Epithelial cell of proximal tubule (primary cell): ENCODE measurements around the gene HLA-B. TPM values are rescaled to one million over a fixed set of nuclear protein-coding genes. Genes with fewer than 3 reads are reported as not detected.
A peak's percentile ranks its signal among the peaks of the same experiment; 100 is the strongest.

Source experiments
- DNase-seq: peaks from one replicate; pipeline ENCODE4 v3.0.0-alpha.2; 2011; ENCODE audit warnings: low read depth
- H3K4me3 ChIP-seq: 2 replicates; pipeline ENCODE4 v1.5.1; 2011; ENCODE audit warnings: low read depth, mild to moderate bottlenecking, low read length
- total RNA-seq: library from RNA; depleted of rRNA; stranded (reverse); fragments of >200 nt; gene quantifications from 2 replicates; pipeline ENCODE4 v1.2.3, GENCODE V29; 2015
- TF ChIP-seq, protein P1 (sequence below): conservative IDR thresholded peaks from 2 replicates; pipeline ENCODE4 v1.5.1; 2012; ENCODE audit warnings: low read depth, mild to moderate bottlenecking, low read length

HLA-B gene
- total RNA-seq, 1 donor from 2014 or later, result 225 TPM

DNA sequence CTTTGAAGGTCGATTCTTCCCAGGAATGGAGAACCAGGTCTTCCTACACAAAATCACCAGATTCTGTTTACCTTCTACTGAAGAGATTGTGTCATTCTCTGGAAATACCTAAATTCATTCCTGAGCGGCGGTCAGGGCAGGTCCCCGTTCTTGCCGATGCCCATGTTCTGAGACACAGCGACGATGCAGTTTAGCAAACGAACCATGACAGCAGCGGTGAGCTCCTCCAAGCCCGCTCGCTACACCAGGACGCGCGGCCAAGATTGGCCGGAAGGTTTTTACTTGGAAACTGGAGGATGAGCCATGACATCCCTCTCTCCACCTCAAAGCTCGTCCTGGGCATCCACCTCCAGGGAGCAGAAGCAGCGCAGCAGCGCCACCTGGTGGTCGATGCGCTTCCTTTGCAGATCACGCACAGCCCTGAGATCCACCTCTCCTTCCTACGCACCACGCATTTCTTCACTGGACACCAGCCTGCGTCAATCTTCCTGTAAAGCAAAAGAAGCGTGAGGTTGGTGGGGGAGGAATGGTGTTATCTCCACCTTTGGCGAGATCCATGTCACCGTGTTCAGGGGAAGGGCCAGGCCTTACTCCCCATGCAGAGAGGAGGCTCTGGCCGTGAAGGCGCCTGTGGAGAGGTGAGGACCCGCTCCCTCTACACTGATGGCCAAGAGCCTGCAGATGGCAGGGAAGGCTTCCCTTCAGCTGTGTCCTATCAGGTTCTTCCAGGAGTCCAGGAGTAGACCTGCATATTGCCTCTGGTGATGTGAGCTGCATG, 9.9 kb upstream of the HLA-B start:
- peak; percentile 42 for DNase-seq
- peak overlapping the region; percentile 48 for H3K4me3 ChIP-seq

DNA sequence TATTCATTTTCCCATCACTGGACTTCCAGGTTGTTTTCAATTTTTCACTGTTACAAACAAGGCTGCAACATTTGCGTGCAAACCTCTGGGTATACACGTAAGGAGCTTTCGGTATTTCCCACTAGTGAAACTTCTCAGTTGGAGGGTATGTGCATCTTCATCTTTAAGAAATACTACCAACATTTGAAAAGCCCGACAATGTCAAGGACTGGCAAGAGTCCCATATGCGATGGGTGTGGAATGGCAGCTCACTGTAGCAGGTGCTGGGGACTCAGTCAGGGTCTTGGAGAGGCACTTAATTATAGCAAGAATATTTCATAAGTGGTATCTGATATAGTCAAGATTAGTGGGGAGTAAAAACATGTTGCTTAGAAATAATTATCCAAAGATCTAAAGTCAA, 8.9 kb upstream of the HLA-B start:
- no peak overlapping the region for H3K4me3 ChIP-seq
- DNase-seq, result no peak
- TF ChIP-seq, protein P1, sequence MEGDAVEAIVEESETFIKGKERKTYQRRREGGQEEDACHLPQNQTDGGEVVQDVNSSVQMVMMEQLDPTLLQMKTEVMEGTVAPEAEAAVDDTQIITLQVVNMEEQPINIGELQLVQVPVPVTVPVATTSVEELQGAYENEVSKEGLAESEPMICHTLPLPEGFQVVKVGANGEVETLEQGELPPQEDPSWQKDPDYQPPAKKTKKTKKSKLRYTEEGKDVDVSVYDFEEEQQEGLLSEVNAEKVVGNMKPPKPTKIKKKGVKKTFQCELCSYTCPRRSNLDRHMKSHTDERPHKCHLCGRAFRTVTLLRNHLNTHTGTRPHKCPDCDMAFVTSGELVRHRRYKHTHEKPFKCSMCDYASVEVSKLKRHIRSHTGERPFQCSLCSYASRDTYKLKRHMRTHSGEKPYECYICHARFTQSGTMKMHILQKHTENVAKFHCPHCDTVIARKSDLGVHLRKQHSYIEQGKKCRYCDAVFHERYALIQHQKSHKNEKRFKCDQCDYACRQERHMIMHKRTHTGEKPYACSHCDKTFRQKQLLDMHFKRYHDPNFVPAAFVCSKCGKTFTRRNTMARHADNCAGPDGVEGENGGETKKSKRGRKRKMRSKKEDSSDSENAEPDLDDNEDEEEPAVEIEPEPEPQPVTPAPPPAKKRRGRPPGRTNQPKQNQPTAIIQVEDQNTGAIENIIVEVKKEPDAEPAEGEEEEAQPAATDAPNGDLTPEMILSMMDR, result no peak

More for the DNA sequence above, 9.9 kb upstream of the HLA-B start:
- TF ChIP-seq, protein P1, result peak; percentile 89

DNA sequence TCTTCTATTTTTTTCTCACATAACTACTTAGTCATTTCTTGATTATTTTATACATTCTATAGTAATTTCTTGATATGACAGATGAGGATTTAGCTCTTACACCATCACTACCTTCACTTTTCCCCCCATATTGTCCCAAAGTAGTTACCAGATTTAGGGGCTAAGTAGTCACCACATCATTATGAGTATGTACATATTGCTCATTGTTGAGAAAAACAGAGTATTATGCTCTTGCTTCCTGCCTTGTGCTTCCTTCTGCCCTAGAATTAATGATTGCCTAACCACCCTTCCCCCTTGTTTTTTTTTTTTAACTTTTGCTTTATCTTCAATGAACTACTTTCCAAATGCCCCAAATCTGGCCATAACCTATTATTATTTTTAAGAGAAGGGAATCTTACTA, 6.8 kb upstream of the HLA-B start:
- TF ChIP-seq, protein P1, result no peak
- no peak for DNase-seq
- no peak overlapping the region for H3K4me3 ChIP-seq

DNA sequence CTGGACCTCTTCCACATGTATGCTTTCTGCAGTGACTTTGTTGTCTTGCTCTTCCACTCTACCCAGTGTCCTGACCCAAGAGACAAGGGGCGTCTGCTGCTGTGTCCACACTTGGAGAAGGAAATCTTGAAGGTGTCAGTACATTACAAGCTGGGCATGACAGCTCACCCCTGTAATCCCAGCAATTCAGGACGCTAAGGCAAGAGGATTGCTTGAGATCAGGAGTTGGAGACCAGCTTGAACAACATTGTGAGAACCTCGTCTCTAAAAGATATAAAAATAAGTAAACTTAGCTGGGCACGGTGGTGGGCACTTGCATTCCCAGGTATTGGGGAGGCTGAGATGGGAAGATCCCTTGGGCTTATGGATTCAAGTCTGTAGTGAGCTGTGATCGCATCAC, 5.8 kb upstream of the HLA-B start:
- no peak for DNase-seq

DNA sequence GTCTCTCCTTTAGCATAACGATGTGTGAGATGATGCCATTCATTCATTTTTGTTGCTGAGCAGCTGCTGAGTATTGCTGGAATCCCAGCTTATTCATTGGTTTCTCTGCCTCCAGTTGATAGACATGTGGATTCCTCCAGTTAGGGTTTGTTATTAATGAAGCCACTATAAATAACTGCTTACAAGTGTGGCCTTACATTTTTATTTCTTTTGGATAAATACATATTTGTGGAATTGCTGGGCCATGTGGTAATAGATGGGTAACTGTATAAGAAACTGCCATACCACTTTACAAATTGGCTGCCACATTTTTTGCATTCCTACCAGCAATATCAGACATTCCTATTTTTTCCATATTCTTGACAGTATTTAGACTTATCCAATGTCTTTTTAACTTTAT, 2.6 kb upstream of the HLA-B start:
- DNase-seq, result no peak
- no peak overlapping the region for H3K4me3 ChIP-seq
- TF ChIP-seq, protein P1, result no peak

More for the DNA sequence above, 5.8 kb upstream of the HLA-B start:
- TF ChIP-seq, protein P1, result no peak
- no peak overlapping the region for H3K4me3 ChIP-seq

DNA sequence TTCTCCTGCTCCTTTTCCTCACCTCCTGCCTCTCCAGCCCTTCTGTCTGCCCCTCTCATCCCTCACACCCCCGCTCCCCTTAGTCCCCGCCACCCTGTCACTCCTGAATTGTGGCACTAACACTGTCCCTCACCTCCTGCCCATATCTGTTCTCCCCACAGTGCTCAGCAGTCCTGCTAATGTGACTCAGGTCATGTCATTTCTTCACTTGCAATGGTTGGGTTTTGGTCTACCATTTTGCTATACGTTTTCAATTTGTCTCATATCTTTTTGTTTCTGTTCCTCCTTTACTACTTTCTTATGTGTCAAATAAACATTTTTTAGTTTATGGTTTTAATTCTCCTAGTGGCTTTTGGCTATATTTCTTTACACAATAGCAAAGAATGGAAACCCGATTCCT, 1.3 kb upstream of the HLA-B start:
- no peak for DNase-seq
- TF ChIP-seq, protein P1, result no peak
- H3K4me3 ChIP-seq, result no peak overlapping the region

DNA sequence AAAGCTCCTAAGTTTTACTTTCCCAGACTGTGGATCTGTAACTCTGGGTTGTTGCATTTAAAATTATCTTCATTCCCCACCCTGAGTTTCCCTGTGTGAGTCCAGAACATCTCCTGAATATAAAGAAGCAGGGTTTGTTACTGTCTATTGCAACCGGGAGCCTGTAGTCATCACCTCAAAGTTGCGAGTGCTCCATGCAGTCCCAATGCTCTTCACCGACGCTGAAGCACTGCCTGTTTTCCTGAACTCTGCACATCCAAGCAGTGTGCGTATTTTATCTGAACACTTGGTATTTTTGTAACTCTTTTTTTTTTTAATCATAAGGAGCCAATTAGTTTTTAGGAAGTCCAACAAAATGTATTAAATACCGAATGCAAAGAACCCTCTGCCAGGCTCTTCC, 907 bp upstream of the HLA-B start:
- TF ChIP-seq, protein P1, result no peak
- no peak overlapping the region for H3K4me3 ChIP-seq
- DNase-seq, result no peak
